Mucosa of descending colon (tissue), 3 donors: ENCODE measurements around the gene PHACTR1. TPM values are rescaled to one million over a fixed set of nuclear protein-coding genes. Genes with fewer than 3 reads are reported as not detected.

Experiments
- ATAC-seq: fragments of 200-7000 bp; cut with Tn5 transposase; one replicate; pipeline ENCODE4 v1.9.1; 2020; ENCODE audit warnings: mild to moderate bottlenecking, moderate library complexity
- DNase-seq, 3 donors: peaks; one replicate each; pipeline ENCODE4 v3.0.0-alpha.2; 2020
- H3K36me3 ChIP-seq: fragments of 200-600 bp; one replicate; pipeline ENCODE4 v1.8.0; 2021; ENCODE audit warnings: low read depth, mild to moderate bottlenecking
- H3K4me1 ChIP-seq: fragments of 200-600 bp; one replicate; pipeline ENCODE4 v1.8.0; 2021; ENCODE audit warnings: low read depth, mild to moderate bottlenecking
- H3K4me3 ChIP-seq: fragments of 200-600 bp; one replicate; pipeline ENCODE4 v1.8.0; 2021; ENCODE audit warnings: mild to moderate bottlenecking
- H3K9me3 ChIP-seq: fragments of 200-600 bp; one replicate; pipeline ENCODE4 v1.8.0; 2021; ENCODE audit warnings: mild to moderate bottlenecking
- intact Hi-C, 2 donors: fragments of 100-400 bp; cut with DNase I in 1 of 2; cut with micrococcal nuclease in 1 of 2; formaldehyde crosslinking; loops; one replicate each; pipeline versions ENCODE4 v1.11.0 to v1.11.1; 2022; cut with DNase I, micrococcal nuclease
- total RNA-seq, 3 donors: library from RNA; stranded (reverse); fragmentation: NEBNext Ultra II Directional in 2 of 3; extraction: Animal tissue kit (Norgen Biotek cat#: 25700) in 2 of 3; gene quantifications; one replicate each; pipeline versions ENCODE4 v1.2.1 to v1.2.4, GENCODE V29; 2021 to 2023
- TF ChIP-seq, protein P1 (sequence below): fragments of 200-600 bp; IDR thresholded peaks from one replicate; pipeline ENCODE4 v1.8.0; 2022; ENCODE audit warnings: antibody characterized with exemption, mild to moderate bottlenecking
- donor health status: DM: no; HTN: no; CAD: no; lungs with moderate emphysema.
- donor health status: DM: no; HTN: no; CAD: no.
- donor health status: DM: no; HTN: yes; CAD: no.

The PHACTR1 gene
- total RNA-seq, 3 donors from 2014 or later, result 2.7 to 4.7 (median 3.1) TPM

- H3K9me3 ChIP-seq, result no peaks in the 10 kb centered on the region
- no peak overlapping the region for H3K4me3 ChIP-seq
- TF ChIP-seq, protein P1, sequence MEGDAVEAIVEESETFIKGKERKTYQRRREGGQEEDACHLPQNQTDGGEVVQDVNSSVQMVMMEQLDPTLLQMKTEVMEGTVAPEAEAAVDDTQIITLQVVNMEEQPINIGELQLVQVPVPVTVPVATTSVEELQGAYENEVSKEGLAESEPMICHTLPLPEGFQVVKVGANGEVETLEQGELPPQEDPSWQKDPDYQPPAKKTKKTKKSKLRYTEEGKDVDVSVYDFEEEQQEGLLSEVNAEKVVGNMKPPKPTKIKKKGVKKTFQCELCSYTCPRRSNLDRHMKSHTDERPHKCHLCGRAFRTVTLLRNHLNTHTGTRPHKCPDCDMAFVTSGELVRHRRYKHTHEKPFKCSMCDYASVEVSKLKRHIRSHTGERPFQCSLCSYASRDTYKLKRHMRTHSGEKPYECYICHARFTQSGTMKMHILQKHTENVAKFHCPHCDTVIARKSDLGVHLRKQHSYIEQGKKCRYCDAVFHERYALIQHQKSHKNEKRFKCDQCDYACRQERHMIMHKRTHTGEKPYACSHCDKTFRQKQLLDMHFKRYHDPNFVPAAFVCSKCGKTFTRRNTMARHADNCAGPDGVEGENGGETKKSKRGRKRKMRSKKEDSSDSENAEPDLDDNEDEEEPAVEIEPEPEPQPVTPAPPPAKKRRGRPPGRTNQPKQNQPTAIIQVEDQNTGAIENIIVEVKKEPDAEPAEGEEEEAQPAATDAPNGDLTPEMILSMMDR, result no peak
- H3K36me3 ChIP-seq, result no peaks in the 10 kb centered on the region
- no peak for DNase-seq
- H3K4me1 ChIP-seq, result no peaks in the 10 kb centered on the region
- no peak for ATAC-seq
- intact Hi-C loops, result no loop called here
Measured at GRCh38 chr6:12814015-12814414, 97.4 kb downstream of the PHACTR1 start.

GRCh38 chr6:12815089-12815488, 98.5 kb downstream of the PHACTR1 start:
- TF ChIP-seq, protein P1, result no peak
- no peaks in the 10 kb centered on the region for H3K36me3 ChIP-seq
- no peaks in the 10 kb centered on the region for H3K4me1 ChIP-seq
- intact Hi-C loops, result no loop called here
- H3K4me3 ChIP-seq, result no peak overlapping the region
- H3K9me3 ChIP-seq, result no peaks in the 10 kb centered on the region
- ATAC-seq, result no peak
- DNase-seq, result no peak

- no peaks in the 10 kb centered on the region for H3K9me3 ChIP-seq
- TF ChIP-seq, protein P1, result no peak
- intact Hi-C loops, result no loop called here
- H3K4me3 ChIP-seq, result no peak overlapping the region
- ATAC-seq, result no peak
- H3K4me1 ChIP-seq, result no peaks in the 10 kb centered on the region
- H3K36me3 ChIP-seq, result no peaks in the 10 kb centered on the region
- DNase-seq, result no peak
Measured at GRCh38 chr6:12815884-12816600, 99.5 kb downstream of the PHACTR1 start.

DNA sequence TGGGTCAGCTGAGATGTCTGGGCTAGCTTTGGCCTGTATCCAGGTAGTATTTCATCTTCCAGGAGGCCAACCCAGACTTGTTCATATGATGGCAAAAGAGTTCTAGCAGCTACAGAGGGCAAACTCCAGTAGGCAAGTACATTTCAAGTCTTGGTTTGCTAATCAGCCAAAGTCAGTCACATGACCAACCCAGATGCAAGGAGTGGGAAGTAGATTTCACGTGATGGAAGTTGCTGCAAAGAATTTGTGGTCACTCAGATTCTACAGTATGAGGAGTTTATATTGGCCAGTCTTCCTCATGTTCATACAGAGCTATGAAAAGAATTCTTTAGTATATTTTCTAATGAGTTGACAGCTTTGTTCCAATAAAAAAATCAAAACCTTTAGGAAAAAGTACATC, 101.8 kb downstream of the PHACTR1 start:
- ATAC-seq (no peak), DNase-seq (peak in 1 of 3 donors; percentile 18)
- intact Hi-C loops, result no loop called here
- Histone ChIP-seq H3K4me1 (no peaks in the 10 kb centered on the region), H3K9me3 (no peaks in the 10 kb centered on the region), H3K36me3 (no peaks in the 10 kb centered on the region), H3K4me3 (no peak overlapping the region)
- TF ChIP-seq, protein P1, result no peak

- Histone ChIP-seq H3K4me1 (no peaks in the 10 kb centered on the region), H3K4me3 (no peak overlapping the region), H3K9me3 (no peaks in the 10 kb centered on the region), H3K36me3 (no peaks in the 10 kb centered on the region)
- TF ChIP-seq, protein P1, result no peak
- intact Hi-C loops, result no loop called here
- DNase-seq, result no peak
- no peak for ATAC-seq
Measured at GRCh38 chr6:12823847-12824246, 107.3 kb downstream of the PHACTR1 start.
